WTC11 (cell line): Measurements from ENCODE around the gene PCDH12. TPM values are rescaled to one million over a fixed set of nuclear protein-coding genes. Genes with fewer than 3 reads are reported as not detected.

Experiments used
- ATAC-seq: fragments of 200-7000 bp; cut with Tn5 transposase; 2 replicates; pipeline ENCODE4 v1.10.0; 2021; ENCODE audit warnings: mild to moderate bottlenecking, moderate library complexity
- CTCF ChIA-PET: fragments of 300-600 bp; sonication (Branson Sonifier 250); formaldehyde crosslinking; loops from one replicate; lab custom pipeline; 2021; ENCODE audit warnings: antibody characterized with exemption; lab: Charles Lee
- POLR2A ChIA-PET: fragments of 350-600 bp; sonication (Branson Sonifier 250); formaldehyde crosslinking; loops from one replicate; lab custom pipeline; 2021; ENCODE audit warnings: antibody characterized with exemption; lab: Charles Lee
- DNase-seq: peaks from one replicate; pipeline ENCODE4 v3.0.0; 2021; ENCODE audit warnings: low spot score
- H3K27ac Mint-ChIP-seq: 2 replicates; pipeline ENCODE4 v1.8.0; 2021; ENCODE audit warnings: mixed read lengths
- H3K27me3 Mint-ChIP-seq: 2 replicates; pipeline ENCODE4 v1.8.0; 2021; ENCODE audit warnings: low read depth, mild to moderate bottlenecking, moderate library complexity, mixed read lengths
- H3K36me3 Mint-ChIP-seq: 2 replicates; pipeline ENCODE4 v1.8.0; 2021; ENCODE audit warnings: mixed read lengths
- H3K4me1 Mint-ChIP-seq: 2 replicates; pipeline ENCODE4 v1.8.0; 2022; ENCODE audit warnings: mixed read lengths
- H3K4me3 Mint-ChIP-seq: 2 replicates; pipeline ENCODE4 v1.8.0; 2021; ENCODE audit warnings: mild to moderate bottlenecking, moderate library complexity, mixed read lengths
- H3K9me3 Mint-ChIP-seq: 2 replicates; pipeline ENCODE4 v1.8.0; 2021; ENCODE audit warnings: mixed read lengths
- FOXK1 ChIP-seq: sonication (generic); formaldehyde crosslinking; IDR thresholded peaks from 2 replicates; pipeline ENCODE4 v1.8.0; 2022; ENCODE audit warnings: mild to moderate bottlenecking, moderate library complexity, missing genetic modification reagents
- MXD4 ChIP-seq: fragments of 250-450 bp; sonication (Bioruptor Pico); IDR thresholded peaks from 2 replicates; pipeline ENCODE4 v1.8.0; 2021; ENCODE audit warnings: mild to moderate bottlenecking, moderate library complexity, borderline replicate concordance
- NR2C2 ChIP-seq: sonication (generic); formaldehyde crosslinking; IDR thresholded peaks from 2 replicates; pipeline ENCODE4 v1.8.0; 2022; ENCODE audit warnings: mild to moderate bottlenecking, missing genetic modification reagents
- total RNA-seq: library from RNA; stranded (reverse); gene quantifications from 3 replicates; pipeline ENCODE4 v1.2.3, GENCODE V29; 2021
- TF ChIP-seq, protein P1 (sequence below): sonication (generic); formaldehyde crosslinking; IDR thresholded peaks from 2 replicates; pipeline ENCODE4 v1.8.0; 2023; ENCODE audit warnings: missing genetic modification reagents, mild to moderate bottlenecking, borderline replicate concordance
- TF ChIP-seq, protein P2 (sequence below): sonication (generic); formaldehyde crosslinking; IDR thresholded peaks from 2 replicates; pipeline ENCODE4 v1.8.0; 2022; ENCODE audit warnings: mild to moderate bottlenecking, missing genetic modification reagents
- TF ChIP-seq, protein P3 (sequence below): sonication (generic); formaldehyde crosslinking; IDR thresholded peaks from 2 replicates; pipeline ENCODE4 v1.8.1; 2022; ENCODE audit warnings: mild to moderate bottlenecking, missing genetic modification reagents, moderate library complexity, borderline replicate concordance
- TF ChIP-seq, protein P4 (sequence below): fragments of 250-450 bp; sonication (Bioruptor Pico); IDR thresholded peaks from 2 replicates; pipeline ENCODE4 v1.9.0; 2021; ENCODE audit warnings: mild to moderate bottlenecking, borderline replicate concordance
- TF ChIP-seq, protein P5 (sequence below): fragments of 250-450 bp; sonication (Bioruptor Pico); IDR thresholded peaks from 2 replicates; pipeline ENCODE4 v1.9.0; 2021; ENCODE audit warnings: mild to moderate bottlenecking
- TF ChIP-seq, protein P6 (sequence below): sonication (generic); formaldehyde crosslinking; IDR thresholded peaks from 2 replicates; pipeline ENCODE4 v1.8.1; 2022; ENCODE audit warnings: low read depth, missing genetic modification reagents, borderline replicate concordance
- TF ChIP-seq, protein P7 (sequence below): fragments of 250-450 bp; sonication (Bioruptor Pico); IDR thresholded peaks from 2 replicates; pipeline ENCODE4 v1.9.0; 2021; ENCODE audit warnings: mild to moderate bottlenecking

Gene PCDH12
- total RNA-seq, 1 experiment from 2014 or later: 0.33 TPM

DNA sequence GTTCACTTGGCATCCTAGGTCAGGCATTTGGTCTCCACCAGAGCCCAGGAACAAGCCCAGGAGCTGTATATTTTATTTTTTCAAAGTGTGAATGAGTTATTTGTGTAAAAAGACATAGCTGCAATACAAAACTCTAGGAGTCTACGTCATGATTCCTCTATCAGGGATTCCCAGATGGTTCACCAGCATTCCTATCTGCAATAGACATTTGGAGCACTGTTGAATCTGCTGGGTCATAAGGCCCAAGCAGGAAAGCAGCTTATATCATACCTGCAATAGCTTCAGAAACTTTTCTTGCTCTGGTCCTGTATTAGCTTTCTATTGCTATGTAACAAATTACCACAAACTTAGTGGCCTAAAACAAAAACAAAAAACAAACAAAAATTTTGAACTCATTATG lies 51.0 kb downstream of the PCDH12 start (continued):
- TF ChIP-seq, protein P1, sequence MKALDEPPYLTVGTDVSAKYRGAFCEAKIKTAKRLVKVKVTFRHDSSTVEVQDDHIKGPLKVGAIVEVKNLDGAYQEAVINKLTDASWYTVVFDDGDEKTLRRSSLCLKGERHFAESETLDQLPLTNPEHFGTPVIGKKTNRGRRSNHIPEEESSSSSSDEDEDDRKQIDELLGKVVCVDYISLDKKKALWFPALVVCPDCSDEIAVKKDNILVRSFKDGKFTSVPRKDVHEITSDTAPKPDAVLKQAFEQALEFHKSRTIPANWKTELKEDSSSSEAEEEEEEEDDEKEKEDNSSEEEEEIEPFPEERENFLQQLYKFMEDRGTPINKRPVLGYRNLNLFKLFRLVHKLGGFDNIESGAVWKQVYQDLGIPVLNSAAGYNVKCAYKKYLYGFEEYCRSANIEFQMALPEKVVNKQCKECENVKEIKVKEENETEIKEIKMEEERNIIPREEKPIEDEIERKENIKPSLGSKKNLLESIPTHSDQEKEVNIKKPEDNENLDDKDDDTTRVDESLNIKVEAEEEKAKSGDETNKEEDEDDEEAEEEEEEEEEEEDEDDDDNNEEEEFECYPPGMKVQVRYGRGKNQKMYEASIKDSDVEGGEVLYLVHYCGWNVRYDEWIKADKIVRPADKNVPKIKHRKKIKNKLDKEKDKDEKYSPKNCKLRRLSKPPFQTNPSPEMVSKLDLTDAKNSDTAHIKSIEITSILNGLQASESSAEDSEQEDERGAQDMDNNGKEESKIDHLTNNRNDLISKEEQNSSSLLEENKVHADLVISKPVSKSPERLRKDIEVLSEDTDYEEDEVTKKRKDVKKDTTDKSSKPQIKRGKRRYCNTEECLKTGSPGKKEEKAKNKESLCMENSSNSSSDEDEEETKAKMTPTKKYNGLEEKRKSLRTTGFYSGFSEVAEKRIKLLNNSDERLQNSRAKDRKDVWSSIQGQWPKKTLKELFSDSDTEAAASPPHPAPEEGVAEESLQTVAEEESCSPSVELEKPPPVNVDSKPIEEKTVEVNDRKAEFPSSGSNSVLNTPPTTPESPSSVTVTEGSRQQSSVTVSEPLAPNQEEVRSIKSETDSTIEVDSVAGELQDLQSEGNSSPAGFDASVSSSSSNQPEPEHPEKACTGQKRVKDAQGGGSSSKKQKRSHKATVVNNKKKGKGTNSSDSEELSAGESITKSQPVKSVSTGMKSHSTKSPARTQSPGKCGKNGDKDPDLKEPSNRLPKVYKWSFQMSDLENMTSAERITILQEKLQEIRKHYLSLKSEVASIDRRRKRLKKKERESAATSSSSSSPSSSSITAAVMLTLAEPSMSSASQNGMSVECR (CRISPR knock-in tag): no peak
- TF ChIP-seq, protein P2, sequence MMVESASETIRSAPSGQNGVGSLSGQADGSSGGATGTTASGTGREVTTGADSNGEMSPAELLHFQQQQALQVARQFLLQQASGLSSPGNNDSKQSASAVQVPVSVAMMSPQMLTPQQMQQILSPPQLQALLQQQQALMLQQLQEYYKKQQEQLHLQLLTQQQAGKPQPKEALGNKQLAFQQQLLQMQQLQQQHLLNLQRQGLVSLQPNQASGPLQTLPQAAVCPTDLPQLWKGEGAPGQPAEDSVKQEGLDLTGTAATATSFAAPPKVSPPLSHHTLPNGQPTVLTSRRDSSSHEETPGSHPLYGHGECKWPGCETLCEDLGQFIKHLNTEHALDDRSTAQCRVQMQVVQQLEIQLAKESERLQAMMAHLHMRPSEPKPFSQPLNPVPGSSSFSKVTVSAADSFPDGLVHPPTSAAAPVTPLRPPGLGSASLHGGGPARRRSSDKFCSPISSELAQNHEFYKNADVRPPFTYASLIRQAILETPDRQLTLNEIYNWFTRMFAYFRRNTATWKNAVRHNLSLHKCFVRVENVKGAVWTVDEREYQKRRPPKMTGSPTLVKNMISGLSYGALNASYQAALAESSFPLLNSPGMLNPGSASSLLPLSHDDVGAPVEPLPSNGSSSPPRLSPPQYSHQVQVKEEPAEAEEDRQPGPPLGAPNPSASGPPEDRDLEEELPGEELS (CRISPR knock-in tag): no peak
- no peak for TF ChIP-seq MXD4 (CRISPR knock-in tag)
- TF ChIP-seq, protein P3, sequence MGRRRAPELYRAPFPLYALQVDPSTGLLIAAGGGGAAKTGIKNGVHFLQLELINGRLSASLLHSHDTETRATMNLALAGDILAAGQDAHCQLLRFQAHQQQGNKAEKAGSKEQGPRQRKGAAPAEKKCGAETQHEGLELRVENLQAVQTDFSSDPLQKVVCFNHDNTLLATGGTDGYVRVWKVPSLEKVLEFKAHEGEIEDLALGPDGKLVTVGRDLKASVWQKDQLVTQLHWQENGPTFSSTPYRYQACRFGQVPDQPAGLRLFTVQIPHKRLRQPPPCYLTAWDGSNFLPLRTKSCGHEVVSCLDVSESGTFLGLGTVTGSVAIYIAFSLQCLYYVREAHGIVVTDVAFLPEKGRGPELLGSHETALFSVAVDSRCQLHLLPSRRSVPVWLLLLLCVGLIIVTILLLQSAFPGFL (CRISPR knock-in tag): no peak

DNA sequence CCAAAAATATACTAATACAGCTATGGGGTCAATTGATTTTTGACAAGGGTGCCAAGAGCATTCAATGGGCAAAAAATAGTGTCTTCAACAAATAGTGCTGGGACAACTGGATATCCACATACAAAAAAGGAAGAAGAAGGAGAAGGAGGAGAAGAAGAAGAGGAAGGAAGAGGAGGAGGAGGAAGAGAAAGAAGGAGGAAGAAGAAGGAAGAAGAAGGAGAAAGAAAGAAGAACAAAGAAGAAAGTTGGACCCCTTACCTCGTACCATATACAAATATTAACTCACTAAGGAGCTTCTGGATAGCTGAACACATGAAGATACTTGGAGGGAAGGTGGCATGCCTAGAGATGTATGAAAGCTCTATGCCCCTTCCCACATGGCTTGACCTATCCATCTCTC lies 51.5 kb downstream of the PCDH12 start:
- CTCF ChIA-PET: interaction anchor here (0.6 to 1.2 kb wide), 4 partner anchors 10 to 54 kb away, joined by 3 to 6 read pairs (median 3); no protein-coding TSS in a partner anchor
- H3K4me1 Mint-ChIP-seq: peaks cover 9% of the 10 kb centered on the region; the same call in 1 of the 2 replicates
- ATAC-seq (no peak), DNase-seq (no peak)
- peaks cover 5% of the 10 kb centered on the region for H3K27me3 Mint-ChIP-seq
- no peak overlapping the region for H3K27ac Mint-ChIP-seq
- POLR2A ChIA-PET: interaction anchor here (1.6 kb wide), 1 partner anchor 17 kb away, joined by 3 read pairs; the partner anchor contains the start of gene DELE1
- no peak overlapping the region for H3K4me3 Mint-ChIP-seq
- no peaks in the 10 kb centered on the region for H3K36me3 Mint-ChIP-seq
- TF ChIP-seq NR2C2 (CRISPR knock-in tag): no peak
- peaks cover 12% of the 10 kb centered on the region for H3K9me3 Mint-ChIP-seq

DNA sequence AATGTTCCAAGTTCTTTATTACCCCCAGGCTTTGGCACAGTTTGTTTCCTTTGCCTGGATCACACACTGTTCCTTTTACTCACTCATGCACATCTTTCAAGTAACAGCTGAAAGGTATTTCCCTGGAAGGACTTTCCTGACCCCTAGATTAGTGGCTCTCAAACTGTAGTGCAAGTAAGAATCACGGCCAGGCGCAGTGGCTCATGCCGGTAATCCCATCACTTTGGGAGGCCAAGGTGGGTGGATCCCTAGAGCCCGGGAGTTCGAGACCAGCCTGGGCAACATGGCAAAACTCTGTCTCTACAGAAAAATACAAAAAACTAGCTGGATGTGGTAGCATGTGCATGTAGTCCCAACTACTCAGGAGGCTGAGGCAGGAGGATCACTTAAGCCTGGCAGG lies 53.5 kb downstream of the PCDH12 start:
- Mint-ChIP-seq H3K36me3 (no peaks in the 10 kb centered on the region), H3K27me3 (peaks cover 5% of the 10 kb centered on the region)
- CTCF ChIA-PET: interaction anchor here (1.1 kb wide), 1 partner anchor 25 kb away, joined by 3 read pairs; no protein-coding TSS in a partner anchor
- TF ChIP-seq, protein P4, sequence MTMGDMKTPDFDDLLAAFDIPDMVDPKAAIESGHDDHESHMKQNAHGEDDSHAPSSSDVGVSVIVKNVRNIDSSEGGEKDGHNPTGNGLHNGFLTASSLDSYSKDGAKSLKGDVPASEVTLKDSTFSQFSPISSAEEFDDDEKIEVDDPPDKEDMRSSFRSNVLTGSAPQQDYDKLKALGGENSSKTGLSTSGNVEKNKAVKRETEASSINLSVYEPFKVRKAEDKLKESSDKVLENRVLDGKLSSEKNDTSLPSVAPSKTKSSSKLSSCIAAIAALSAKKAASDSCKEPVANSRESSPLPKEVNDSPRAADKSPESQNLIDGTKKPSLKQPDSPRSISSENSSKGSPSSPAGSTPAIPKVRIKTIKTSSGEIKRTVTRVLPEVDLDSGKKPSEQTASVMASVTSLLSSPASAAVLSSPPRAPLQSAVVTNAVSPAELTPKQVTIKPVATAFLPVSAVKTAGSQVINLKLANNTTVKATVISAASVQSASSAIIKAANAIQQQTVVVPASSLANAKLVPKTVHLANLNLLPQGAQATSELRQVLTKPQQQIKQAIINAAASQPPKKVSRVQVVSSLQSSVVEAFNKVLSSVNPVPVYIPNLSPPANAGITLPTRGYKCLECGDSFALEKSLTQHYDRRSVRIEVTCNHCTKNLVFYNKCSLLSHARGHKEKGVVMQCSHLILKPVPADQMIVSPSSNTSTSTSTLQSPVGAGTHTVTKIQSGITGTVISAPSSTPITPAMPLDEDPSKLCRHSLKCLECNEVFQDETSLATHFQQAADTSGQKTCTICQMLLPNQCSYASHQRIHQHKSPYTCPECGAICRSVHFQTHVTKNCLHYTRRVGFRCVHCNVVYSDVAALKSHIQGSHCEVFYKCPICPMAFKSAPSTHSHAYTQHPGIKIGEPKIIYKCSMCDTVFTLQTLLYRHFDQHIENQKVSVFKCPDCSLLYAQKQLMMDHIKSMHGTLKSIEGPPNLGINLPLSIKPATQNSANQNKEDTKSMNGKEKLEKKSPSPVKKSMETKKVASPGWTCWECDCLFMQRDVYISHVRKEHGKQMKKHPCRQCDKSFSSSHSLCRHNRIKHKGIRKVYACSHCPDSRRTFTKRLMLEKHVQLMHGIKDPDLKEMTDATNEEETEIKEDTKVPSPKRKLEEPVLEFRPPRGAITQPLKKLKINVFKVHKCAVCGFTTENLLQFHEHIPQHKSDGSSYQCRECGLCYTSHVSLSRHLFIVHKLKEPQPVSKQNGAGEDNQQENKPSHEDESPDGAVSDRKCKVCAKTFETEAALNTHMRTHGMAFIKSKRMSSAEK: no peak
- TF ChIP-seq, protein P5, sequence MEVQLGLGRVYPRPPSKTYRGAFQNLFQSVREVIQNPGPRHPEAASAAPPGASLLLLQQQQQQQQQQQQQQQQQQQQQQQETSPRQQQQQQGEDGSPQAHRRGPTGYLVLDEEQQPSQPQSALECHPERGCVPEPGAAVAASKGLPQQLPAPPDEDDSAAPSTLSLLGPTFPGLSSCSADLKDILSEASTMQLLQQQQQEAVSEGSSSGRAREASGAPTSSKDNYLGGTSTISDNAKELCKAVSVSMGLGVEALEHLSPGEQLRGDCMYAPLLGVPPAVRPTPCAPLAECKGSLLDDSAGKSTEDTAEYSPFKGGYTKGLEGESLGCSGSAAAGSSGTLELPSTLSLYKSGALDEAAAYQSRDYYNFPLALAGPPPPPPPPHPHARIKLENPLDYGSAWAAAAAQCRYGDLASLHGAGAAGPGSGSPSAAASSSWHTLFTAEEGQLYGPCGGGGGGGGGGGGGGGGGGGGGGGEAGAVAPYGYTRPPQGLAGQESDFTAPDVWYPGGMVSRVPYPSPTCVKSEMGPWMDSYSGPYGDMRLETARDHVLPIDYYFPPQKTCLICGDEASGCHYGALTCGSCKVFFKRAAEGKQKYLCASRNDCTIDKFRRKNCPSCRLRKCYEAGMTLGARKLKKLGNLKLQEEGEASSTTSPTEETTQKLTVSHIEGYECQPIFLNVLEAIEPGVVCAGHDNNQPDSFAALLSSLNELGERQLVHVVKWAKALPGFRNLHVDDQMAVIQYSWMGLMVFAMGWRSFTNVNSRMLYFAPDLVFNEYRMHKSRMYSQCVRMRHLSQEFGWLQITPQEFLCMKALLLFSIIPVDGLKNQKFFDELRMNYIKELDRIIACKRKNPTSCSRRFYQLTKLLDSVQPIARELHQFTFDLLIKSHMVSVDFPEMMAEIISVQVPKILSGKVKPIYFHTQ (CRISPR knock-in tag): no peak
- TF ChIP-seq, protein P6, sequence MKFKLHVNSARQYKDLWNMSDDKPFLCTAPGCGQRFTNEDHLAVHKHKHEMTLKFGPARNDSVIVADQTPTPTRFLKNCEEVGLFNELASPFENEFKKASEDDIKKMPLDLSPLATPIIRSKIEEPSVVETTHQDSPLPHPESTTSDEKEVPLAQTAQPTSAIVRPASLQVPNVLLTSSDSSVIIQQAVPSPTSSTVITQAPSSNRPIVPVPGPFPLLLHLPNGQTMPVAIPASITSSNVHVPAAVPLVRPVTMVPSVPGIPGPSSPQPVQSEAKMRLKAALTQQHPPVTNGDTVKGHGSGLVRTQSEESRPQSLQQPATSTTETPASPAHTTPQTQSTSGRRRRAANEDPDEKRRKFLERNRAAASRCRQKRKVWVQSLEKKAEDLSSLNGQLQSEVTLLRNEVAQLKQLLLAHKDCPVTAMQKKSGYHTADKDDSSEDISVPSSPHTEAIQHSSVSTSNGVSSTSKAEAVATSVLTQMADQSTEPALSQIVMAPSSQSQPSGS (CRISPR knock-in tag): no peak
- TF ChIP-seq, protein P7, sequence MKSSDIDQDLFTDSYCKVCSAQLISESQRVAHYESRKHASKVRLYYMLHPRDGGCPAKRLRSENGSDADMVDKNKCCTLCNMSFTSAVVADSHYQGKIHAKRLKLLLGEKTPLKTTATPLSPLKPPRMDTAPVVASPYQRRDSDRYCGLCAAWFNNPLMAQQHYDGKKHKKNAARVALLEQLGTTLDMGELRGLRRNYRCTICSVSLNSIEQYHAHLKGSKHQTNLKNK (CRISPR knock-in tag): no peak
- TF ChIP-seq FOXK1 (CRISPR knock-in tag): no peak

More for the DNA sequence above, 53.5 kb downstream of the PCDH12 start:
- H3K4me1 Mint-ChIP-seq: peaks cover 9% of the 10 kb centered on the region; the same call in 1 of the 2 replicates
- H3K9me3 Mint-ChIP-seq: peaks cover 12% of the 10 kb centered on the region
- H3K4me3 Mint-ChIP-seq: no peak overlapping the region
- no peak overlapping the region for H3K27ac Mint-ChIP-seq
- ATAC-seq: no peak
- POLR2A ChIA-PET: no interaction called here
- DNase-seq: no peak
